Measurements from ENCODE around the gene CTRL.

Gene CTRL

GRCh38 chr16:67892899-67893742 is 38.5 kb downstream of the CTRL start, which contains the start of gene PSKH1:
TSS of gene PSKH1 (plus strand) at chr16:67893254. CDS start at chr16:67908750, 15,496 bp downstream.
- peak within 1 kb of the TSS; percentile 95 to 97 for H3K27ac Mint-ChIP-seq
- H3K9me3 Mint-ChIP-seq = no peaks in the 10 kb centered on the region
- peaks cover 18 to 22% of the 10 kb centered on the region in 2 donors for H3K4me1 Mint-ChIP-seq (ENCODE audit: low read depth in 2 of 2)
- no peaks in the 10 kb centered on the region for H3K27me3 Mint-ChIP-seq
- DNase-seq (peak; percentile 82 to 87 (median 87)), ATAC-seq (replicated peaks) (peak; percentile 98)
- H3K36me3 Mint-ChIP-seq (ENCODE audit: insufficient read depth) = peaks cover 8% of the 10 kb centered on the region
- peak within 1 kb of the TSS; percentile 94 to 95 for H3K4me3 Mint-ChIP-seq

- Mint-ChIP-seq H3K27me3 (no peaks in the 10 kb centered on the region), H3K36me3 (ENCODE audit: insufficient read depth) (peaks cover 8% of the 10 kb centered on the region), H3K4me3 (peak overlapping the region; percentile 94 to 95), H3K9me3 (no peaks in the 10 kb centered on the region), H3K4me1 (ENCODE audit: low read depth in 2 of 2) (peaks cover 18 to 22% of the 10 kb centered on the region in 2 donors), H3K27ac (peak overlapping the region; percentile 95 to 97)
- no peak for ATAC-seq (replicated peaks)
- DNase-seq = no peak
Observed at GRCh38 chr16:67892375-67892774, 39.3 kb downstream of the CTRL start.

GRCh38 chr16:67888331-67888730 is 43.3 kb downstream of the CTRL start:
- H3K27ac Mint-ChIP-seq = no peak overlapping the region
- DNase-seq (no peak), ATAC-seq (replicated peaks) (no peak)
- no peaks in the 10 kb centered on the region for H3K9me3 Mint-ChIP-seq
- no peak overlapping the region for H3K4me3 Mint-ChIP-seq
- H3K36me3 Mint-ChIP-seq (ENCODE audit: insufficient read depth) = peaks cover 18% of the 10 kb centered on the region
- H3K27me3 Mint-ChIP-seq = no peaks in the 10 kb centered on the region
- peaks cover 5 to 7% of the 10 kb centered on the region in 2 donors for H3K4me1 Mint-ChIP-seq (ENCODE audit: low read depth in 2 of 2)

- Mint-ChIP-seq H3K4me3 (no peak overlapping the region), H3K27me3 (no peaks in the 10 kb centered on the region), H3K36me3 (ENCODE audit: insufficient read depth) (peaks cover 21% of the 10 kb centered on the region), H3K4me1 (ENCODE audit: low read depth in 2 of 2) (peaks cover 0 to 6% of the 10 kb centered on the region in 2 donors), H3K9me3 (no peaks in the 10 kb centered on the region), H3K27ac (peak overlapping the region in 1 of 2 donors; percentile 71)
- DNase-seq (no peak), ATAC-seq (replicated peaks) (no peak)
Observed at GRCh38 chr16:67886387-67886786, 45.3 kb downstream of the CTRL start.

GRCh38 chr16:67885976-67886375 is 45.7 kb downstream of the CTRL start:
- Mint-ChIP-seq H3K4me1 (ENCODE audit: low read depth in 2 of 2) (peaks cover 0 to 6% of the 10 kb centered on the region in 2 donors), H3K27ac (no peak overlapping the region), H3K36me3 (ENCODE audit: insufficient read depth) (peaks cover 24% of the 10 kb centered on the region), H3K9me3 (no peaks in the 10 kb centered on the region), H3K4me3 (no peak overlapping the region), H3K27me3 (no peaks in the 10 kb centered on the region)
- no peak for DNase-seq
- ATAC-seq (replicated peaks) = no peak

- peaks cover 28% of the 10 kb centered on the region for H3K36me3 Mint-ChIP-seq (ENCODE audit: insufficient read depth)
- ATAC-seq (replicated peaks) (no peak), DNase-seq (no peak)
- no peaks in the 10 kb centered on the region for H3K9me3 Mint-ChIP-seq
- no peak overlapping the region for H3K4me3 Mint-ChIP-seq
- H3K27me3 Mint-ChIP-seq = no peaks in the 10 kb centered on the region
- peaks cover 0 to 6% of the 10 kb centered on the region in 2 donors for H3K4me1 Mint-ChIP-seq (ENCODE audit: low read depth in 2 of 2)
- H3K27ac Mint-ChIP-seq = no peak overlapping the region
Observed at GRCh38 chr16:67885545-67885944, 46.1 kb downstream of the CTRL start.

- Mint-ChIP-seq H3K36me3 (ENCODE audit: insufficient read depth) (peaks cover 33% of the 10 kb centered on the region), H3K27me3 (no peaks in the 10 kb centered on the region), H3K9me3 (no peaks in the 10 kb centered on the region), H3K4me1 (ENCODE audit: low read depth in 2 of 2) (peaks cover 0 to 6% of the 10 kb centered on the region in 2 donors), H3K27ac (peak within 1 kb of the TSS in 1 of 2 donors; percentile 88), H3K4me3 (no peak within 1 kb of the TSS)
- ATAC-seq (replicated peaks) (no peak), DNase-seq (no peak)
Observed at GRCh38 chr16:67884684-67885083, 47.0 kb downstream of the CTRL start, which contains the start of gene NRN1L. TSS of gene NRN1L (plus strand) at chr16:67884885. CDS start at chr16:67884904, 19 bp downstream.

- DNase-seq = peak; percentile 71 to 72 (median 72)
- peaks cover 41% of the 10 kb centered on the region for H3K36me3 Mint-ChIP-seq (ENCODE audit: insufficient read depth)
Observed at GRCh38 chr16:67883872-67884261, 47.8 kb downstream of the CTRL start.

GRCh38 chr16:67883146-67883871 is 48.4 kb downstream of the CTRL start:
- Mint-ChIP-seq H3K36me3 (ENCODE audit: insufficient read depth) (peaks cover 46% of the 10 kb centered on the region), H3K4me3 (no peak overlapping the region), H3K4me1 (ENCODE audit: low read depth in 2 of 2) (peaks cover 0 to 6% of the 10 kb centered on the region in 2 donors), H3K27me3 (no peaks in the 10 kb centered on the region), H3K27ac (peak overlapping the region in 1 of 2 donors; percentile 88), H3K9me3 (no peaks in the 10 kb centered on the region)
- peak; percentile 21 for ATAC-seq (replicated peaks)
- DNase-seq = no peak

More at GRCh38 chr16:67883872-67884261, 47.8 kb downstream of the CTRL start:
- Mint-ChIP-seq H3K27me3 (no peaks in the 10 kb centered on the region), H3K9me3 (no peaks in the 10 kb centered on the region), H3K4me1 (ENCODE audit: low read depth in 2 of 2) (peaks cover 0 to 6% of the 10 kb centered on the region in 2 donors), H3K27ac (peak overlapping the region in 1 of 2 donors; percentile 88), H3K4me3 (no peak overlapping the region)
- peak; percentile 90 for ATAC-seq (replicated peaks)

- no peak overlapping the region for H3K4me3 Mint-ChIP-seq
- peak overlapping the region in 1 of 2 donors; percentile 88 for H3K27ac Mint-ChIP-seq
- H3K36me3 Mint-ChIP-seq (ENCODE audit: insufficient read depth) = peaks cover 54% of the 10 kb centered on the region
- ATAC-seq (replicated peaks) (no peak), DNase-seq (no peak)
- H3K27me3 Mint-ChIP-seq = no peaks in the 10 kb centered on the region
- no peaks in the 10 kb centered on the region for H3K9me3 Mint-ChIP-seq
- peaks cover 0 to 6% of the 10 kb centered on the region in 2 donors for H3K4me1 Mint-ChIP-seq (ENCODE audit: low read depth in 2 of 2)
Observed at GRCh38 chr16:67882374-67883145, 49.1 kb downstream of the CTRL start.

- Mint-ChIP-seq H3K36me3 (ENCODE audit: insufficient read depth) (peaks cover 63% of the 10 kb centered on the region), H3K9me3 (no peaks in the 10 kb centered on the region), H3K27ac (peak overlapping the region in 1 of 2 donors; percentile 72), H3K4me1 (ENCODE audit: low read depth in 2 of 2) (peaks cover 0 to 6% of the 10 kb centered on the region in 2 donors), H3K27me3 (no peaks in the 10 kb centered on the region), H3K4me3 (peak overlapping the region in 1 of 2 donors; percentile 31)
- DNase-seq (no peak), ATAC-seq (replicated peaks) (no peak)
Observed at GRCh38 chr16:67881621-67882161, 50.0 kb downstream of the CTRL start.

GRCh38 chr16:67880584-67880983 is 51.1 kb downstream of the CTRL start:
- Mint-ChIP-seq H3K27ac (peak overlapping the region in 1 of 2 donors; percentile 72), H3K4me3 (no peak overlapping the region), H3K4me1 (ENCODE audit: low read depth in 2 of 2) (peaks cover 8 to 13% of the 10 kb centered on the region in 2 donors), H3K27me3 (no peaks in the 10 kb centered on the region), H3K9me3 (no peaks in the 10 kb centered on the region), H3K36me3 (ENCODE audit: insufficient read depth) (peaks cover 65% of the 10 kb centered on the region)
- no peak for DNase-seq
- ATAC-seq (replicated peaks) = no peak

All from effector memory CD8-positive, alpha-beta T cell (primary cell).